Mucosa of descending colon (tissue), 3 donors: ENCODE measurements around the gene PATZ1. TPM values are rescaled to one million over a fixed set of nuclear protein-coding genes. Genes with fewer than 3 reads are reported as not detected.

ENCODE experiments used
- ATAC-seq: fragments of 200-7000 bp; cut with Tn5 transposase; one replicate; pipeline ENCODE4 v1.9.1; 2020; ENCODE audit warnings: mild to moderate bottlenecking, moderate library complexity
- DNase-seq, 3 donors: peaks; one replicate each; pipeline ENCODE4 v3.0.0-alpha.2; 2020
- H3K36me3 ChIP-seq: fragments of 200-600 bp; one replicate; pipeline ENCODE4 v1.8.0; 2021; ENCODE audit warnings: low read depth, mild to moderate bottlenecking
- H3K4me1 ChIP-seq: fragments of 200-600 bp; one replicate; pipeline ENCODE4 v1.8.0; 2021; ENCODE audit warnings: low read depth, mild to moderate bottlenecking
- H3K4me3 ChIP-seq: fragments of 200-600 bp; one replicate; pipeline ENCODE4 v1.8.0; 2021; ENCODE audit warnings: mild to moderate bottlenecking
- H3K9me3 ChIP-seq: fragments of 200-600 bp; one replicate; pipeline ENCODE4 v1.8.0; 2021; ENCODE audit warnings: mild to moderate bottlenecking
- intact Hi-C, 2 donors: fragments of 100-400 bp; cut with DNase I in 1 of 2; cut with micrococcal nuclease in 1 of 2; formaldehyde crosslinking; loops; one replicate each; pipeline versions ENCODE4 v1.11.0 to v1.11.1; 2022; cut with DNase I, micrococcal nuclease
- total RNA-seq, 3 donors: library from RNA; stranded (reverse); fragmentation: NEBNext Ultra II Directional in 2 of 3; extraction: Animal tissue kit (Norgen Biotek cat#: 25700) in 2 of 3; gene quantifications; one replicate each; pipeline versions ENCODE4 v1.2.1 to v1.2.4, GENCODE V29; 2021 to 2023
- TF ChIP-seq, protein P1 (sequence below): fragments of 200-600 bp; IDR thresholded peaks from one replicate; pipeline ENCODE4 v1.8.0; 2022; ENCODE audit warnings: antibody characterized with exemption, mild to moderate bottlenecking
- donor health status: DM: no; HTN: no; CAD: no; lungs with moderate emphysema.
- donor health status: DM: no; HTN: no; CAD: no.
- donor health status: DM: no; HTN: yes; CAD: no.

The PATZ1 gene
- total RNA-seq, 3 donors from 2014 or later, result 16.5 to 23.1 (median 16.9) TPM

DNA sequence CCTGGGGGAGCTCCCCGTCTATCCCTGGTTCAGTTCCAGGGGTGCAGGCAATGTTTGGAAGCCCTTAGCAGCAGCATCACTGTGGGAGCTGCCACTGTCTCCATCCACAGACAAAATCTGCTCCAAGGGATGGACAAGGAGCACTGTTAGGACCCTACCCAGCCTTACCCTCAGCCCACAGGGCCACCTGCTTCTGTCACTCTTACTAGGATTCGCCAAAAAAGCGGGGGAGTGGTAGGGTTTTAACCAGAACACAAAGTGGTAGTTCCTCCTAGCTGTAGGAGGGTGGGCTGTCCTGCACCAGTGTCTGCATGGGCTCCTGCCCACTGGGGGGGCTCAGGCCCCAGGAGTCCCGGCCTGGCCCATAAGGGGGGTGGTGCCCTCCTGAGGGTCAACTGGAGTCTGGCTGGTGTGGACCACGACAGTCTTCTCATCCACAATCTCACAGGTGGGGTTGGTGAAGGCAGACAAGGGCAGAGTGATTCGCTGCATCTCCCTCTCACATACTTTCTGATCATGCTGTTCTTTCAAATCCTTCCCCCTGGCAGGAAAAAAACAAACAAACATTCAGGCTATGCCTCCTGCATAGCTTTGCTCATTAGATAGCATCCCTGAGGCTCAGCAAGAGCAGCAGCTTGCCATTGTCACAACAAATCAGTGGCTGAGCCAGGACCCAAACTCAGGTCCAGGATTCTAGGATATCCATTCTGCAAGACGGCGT is 63.2 kb downstream of the PATZ1 start:
- Histone ChIP-seq H3K4me1 (peaks cover 12% of the 10 kb centered on the region), H3K36me3 (no peaks in the 10 kb centered on the region), H3K9me3 (no peaks in the 10 kb centered on the region), H3K4me3 (no peak overlapping the region)
- no peak for ATAC-seq
- DNase-seq, result peak in 1 of 3 donors; percentile 25
- TF ChIP-seq, protein P1, sequence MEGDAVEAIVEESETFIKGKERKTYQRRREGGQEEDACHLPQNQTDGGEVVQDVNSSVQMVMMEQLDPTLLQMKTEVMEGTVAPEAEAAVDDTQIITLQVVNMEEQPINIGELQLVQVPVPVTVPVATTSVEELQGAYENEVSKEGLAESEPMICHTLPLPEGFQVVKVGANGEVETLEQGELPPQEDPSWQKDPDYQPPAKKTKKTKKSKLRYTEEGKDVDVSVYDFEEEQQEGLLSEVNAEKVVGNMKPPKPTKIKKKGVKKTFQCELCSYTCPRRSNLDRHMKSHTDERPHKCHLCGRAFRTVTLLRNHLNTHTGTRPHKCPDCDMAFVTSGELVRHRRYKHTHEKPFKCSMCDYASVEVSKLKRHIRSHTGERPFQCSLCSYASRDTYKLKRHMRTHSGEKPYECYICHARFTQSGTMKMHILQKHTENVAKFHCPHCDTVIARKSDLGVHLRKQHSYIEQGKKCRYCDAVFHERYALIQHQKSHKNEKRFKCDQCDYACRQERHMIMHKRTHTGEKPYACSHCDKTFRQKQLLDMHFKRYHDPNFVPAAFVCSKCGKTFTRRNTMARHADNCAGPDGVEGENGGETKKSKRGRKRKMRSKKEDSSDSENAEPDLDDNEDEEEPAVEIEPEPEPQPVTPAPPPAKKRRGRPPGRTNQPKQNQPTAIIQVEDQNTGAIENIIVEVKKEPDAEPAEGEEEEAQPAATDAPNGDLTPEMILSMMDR, result no peak
- intact Hi-C loops, result no loop called here

DNA sequence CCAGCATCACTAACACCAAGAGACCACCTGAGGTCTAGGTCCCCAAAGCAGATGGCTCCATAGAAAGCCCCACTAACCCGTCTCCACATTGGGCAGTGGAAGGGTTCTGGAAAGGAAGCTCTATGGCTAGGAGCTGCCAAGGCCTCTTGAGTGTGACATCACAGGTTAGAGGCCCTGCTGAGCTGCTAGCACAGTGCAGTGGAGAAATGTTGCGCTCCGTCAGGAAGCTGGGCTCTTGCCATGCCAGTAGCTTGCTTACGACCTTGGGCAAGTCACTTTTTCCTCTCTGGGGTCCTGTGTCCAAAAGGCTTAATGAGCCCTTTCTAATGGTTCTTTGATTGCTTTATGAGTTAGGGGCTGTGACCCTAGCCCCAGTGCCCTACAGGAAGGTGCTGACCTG is 64.4 kb downstream of the PATZ1 start:
- intact Hi-C loops, result no loop called here
- ATAC-seq (no peak), DNase-seq (peak in 1 of 3 donors; percentile 19)
- H3K4me3 ChIP-seq, result no peak overlapping the region
- H3K36me3 ChIP-seq, result no peaks in the 10 kb centered on the region
- TF ChIP-seq, protein P1, result no peak
- H3K9me3 ChIP-seq, result no peaks in the 10 kb centered on the region
- peaks cover 11% of the 10 kb centered on the region for H3K4me1 ChIP-seq

DNA sequence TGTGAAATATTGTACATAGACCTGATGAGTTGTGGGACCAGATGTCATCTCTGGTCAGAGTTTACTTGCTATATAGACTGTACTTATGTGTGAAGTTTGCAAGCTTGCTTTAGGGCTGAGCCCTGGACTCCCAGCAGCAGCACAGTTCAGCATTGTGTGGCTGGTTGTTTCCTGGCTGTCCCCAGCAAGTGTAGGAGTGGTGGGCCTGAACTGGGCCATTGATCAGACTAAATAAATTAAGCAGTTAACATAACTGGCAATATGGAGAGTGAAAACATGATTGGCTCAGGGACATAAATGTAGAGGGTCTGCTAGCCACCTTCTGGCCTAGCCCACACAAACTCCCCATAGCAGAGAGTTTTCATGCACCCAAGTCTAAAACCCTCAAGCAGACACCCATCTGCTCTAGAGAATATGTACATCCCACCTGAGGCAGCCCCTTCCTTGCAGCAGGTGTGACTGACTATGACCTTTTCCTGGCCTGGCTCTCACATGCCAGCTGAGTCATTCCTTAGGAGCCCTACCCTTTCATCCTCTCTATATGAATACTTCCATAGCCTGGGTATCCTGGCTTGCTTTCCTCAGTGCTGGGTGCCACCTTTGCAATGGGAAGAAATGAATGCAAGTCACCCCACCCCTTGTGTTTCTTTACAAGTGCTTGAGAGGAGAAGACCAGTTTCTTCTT is 66.2 kb downstream of the PATZ1 start:
- DNase-seq, result no peak
- Histone ChIP-seq H3K36me3 (peaks cover 5% of the 10 kb centered on the region), H3K4me1 (peaks cover 3% of the 10 kb centered on the region), H3K4me3 (no peak overlapping the region), H3K9me3 (no peaks in the 10 kb centered on the region)
- TF ChIP-seq, protein P1, result no peak
- intact Hi-C loops, result no loop called here
- peak; percentile 8 for ATAC-seq

DNA sequence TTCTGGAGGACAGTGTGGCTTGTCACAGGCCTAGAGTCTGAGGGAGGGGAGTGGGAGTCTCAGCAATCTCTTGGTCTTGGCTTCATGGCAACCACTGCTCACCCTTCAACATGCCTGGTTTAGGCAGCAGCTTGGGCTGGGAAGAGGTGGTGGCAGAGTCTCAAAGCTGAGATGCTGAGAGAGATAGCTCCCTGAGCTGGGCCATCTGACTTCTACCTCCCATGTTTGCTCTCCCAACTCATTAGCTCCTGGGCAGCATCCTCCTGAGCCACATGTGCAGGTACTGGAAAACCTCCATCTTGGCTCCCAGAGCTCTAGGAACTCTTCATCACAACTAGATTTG is 66.8 kb downstream of the PATZ1 start:
- Histone ChIP-seq H3K4me1 (peaks cover 2% of the 10 kb centered on the region), H3K4me3 (no peak overlapping the region), H3K9me3 (no peaks in the 10 kb centered on the region), H3K36me3 (peaks cover 6% of the 10 kb centered on the region)
- intact Hi-C loops, result no loop called here
- peak in 1 of 3 donors; percentile 9 for DNase-seq
- TF ChIP-seq, protein P1, result no peak
- no peak for ATAC-seq

DNA sequence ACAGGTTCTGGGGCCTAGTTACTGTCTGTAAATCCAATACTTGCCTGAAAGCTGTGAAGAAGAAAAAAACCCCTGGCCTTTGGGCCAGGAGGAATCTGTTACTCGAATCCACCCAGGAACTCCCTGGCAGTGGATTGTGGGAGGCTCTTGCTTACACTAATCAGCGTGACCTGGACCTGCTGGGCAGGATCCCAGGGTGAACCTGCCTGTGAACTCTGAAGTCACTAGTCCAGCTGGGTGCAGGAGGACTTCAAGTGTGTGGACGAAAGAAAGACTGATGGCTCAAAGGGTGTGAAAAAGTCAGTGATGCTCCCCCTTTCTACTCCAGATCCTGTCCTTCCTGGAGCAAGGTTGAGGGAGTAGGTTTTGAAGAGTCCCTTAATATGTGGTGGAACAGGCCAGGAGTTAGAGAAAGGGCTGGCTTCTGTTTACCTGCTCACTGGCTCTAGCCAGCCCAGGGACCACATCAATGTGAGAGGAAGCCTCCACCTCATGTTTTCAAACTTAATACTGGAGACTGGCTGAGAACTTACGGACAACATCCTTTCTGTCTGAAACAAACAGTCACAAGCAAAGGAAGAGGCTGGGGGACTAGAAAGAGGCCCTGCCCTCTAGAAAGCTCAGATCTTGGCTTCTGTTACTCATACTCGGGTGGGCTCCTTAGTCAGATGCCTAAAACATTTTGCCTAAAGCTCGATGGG is 67.4 kb downstream of the PATZ1 start:
- ATAC-seq, result peak; percentile 34
- no peak overlapping the region for H3K4me3 ChIP-seq
- DNase-seq, result peak in 1 of 3 donors; percentile 11
- H3K9me3 ChIP-seq, result no peaks in the 10 kb centered on the region
- TF ChIP-seq, protein P1, result no peak
- peaks cover 6% of the 10 kb centered on the region for H3K36me3 ChIP-seq
- no peaks in the 10 kb centered on the region for H3K4me1 ChIP-seq
- intact Hi-C loops, result no loop called here
